ENCODE results near the gene TCN2. TPM values are rescaled to one million over a fixed set of nuclear protein-coding genes. Genes with fewer than 3 reads are reported as not detected.
"Not testable (repeated sequence)": the region's sequence is repeated elsewhere in the genome, so short reads cannot be mapped to it uniquely, and the experiment has no call there.

Gene TCN2
- total and polyA plus RNA-seq, 7 donors = 5.5 to 11.7 (median 8.4) TPM

DNA sequence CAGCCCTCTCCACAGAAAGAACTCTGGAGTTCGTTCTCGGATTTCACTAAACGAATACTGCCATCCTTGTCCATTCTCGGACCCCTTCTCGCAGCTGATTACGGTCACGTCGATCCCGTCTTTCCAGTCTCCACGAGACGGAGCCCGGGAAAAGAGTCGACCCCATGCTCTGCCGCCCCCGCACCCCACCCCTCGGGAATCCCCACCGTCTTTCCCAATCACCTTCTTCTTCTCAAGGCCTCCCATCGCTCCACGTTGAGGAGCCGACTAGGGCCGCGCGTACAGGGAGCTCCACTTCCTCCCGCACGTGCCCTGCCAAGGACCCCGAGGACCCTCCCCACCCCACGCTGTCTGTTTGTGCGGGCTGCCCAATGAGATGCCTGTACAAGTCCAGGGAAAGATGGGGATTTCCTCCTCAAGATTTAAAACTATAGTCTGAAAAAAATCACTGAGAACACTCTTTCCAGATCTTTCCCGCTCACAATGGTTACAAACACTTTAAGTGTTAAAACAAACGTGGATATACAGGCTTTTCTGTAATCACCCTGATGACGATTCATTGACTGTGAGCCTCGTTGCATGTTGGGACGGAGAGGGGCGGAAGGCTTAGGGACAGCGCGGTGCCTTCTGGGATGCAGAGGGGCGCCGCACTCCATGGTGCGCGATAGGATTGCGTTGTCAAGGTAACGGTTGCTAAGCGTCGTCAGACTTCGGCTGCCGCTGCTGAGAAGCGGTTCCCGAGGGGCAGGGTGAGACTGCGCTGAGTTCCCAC lies 15.2 kb upstream of the TCN2 start, which contains the start of gene PES1:
Gene PES1, minus strand, starts transcription at position 323 of the 772 bp plus-strand sequence. Its CDS starts 77 bp downstream, at position 246.
- peaks cover 14% of the 10 kb centered on the region for H3K4me1 ChIP-seq
- H3K9me3 ChIP-seq = no peaks in the 10 kb centered on the region
- intact Hi-C loops (cut with DNase I) = no loop called here
- 0% methylated on average over 49 of the region's 49 CpGs for WGBS, 3 donors
- ATAC-seq = peak; percentile 99 to 100 (median 99)
- peak within 1 kb of the TSS; percentile 88 for H3K4me3 ChIP-seq
- peak within 1 kb of the TSS; percentile 87 for H3K27ac ChIP-seq
- peaks cover 3 to 27% of the 10 kb centered on the region in 2 donors for H3K36me3 ChIP-seq (ENCODE audit: insufficient read depth in 1 of 2, low read depth in 1 of 2)
- no peaks in the 10 kb centered on the region for H3K27me3 ChIP-seq (ENCODE audit: insufficient read depth in 3 of 3, low read length in 2 of 3)
- no peak for TF ChIP-seq CTCF (IDR thresholded peaks at IDR 0.05)
- DNase-seq = peak; percentile 93 to 97

DNA sequence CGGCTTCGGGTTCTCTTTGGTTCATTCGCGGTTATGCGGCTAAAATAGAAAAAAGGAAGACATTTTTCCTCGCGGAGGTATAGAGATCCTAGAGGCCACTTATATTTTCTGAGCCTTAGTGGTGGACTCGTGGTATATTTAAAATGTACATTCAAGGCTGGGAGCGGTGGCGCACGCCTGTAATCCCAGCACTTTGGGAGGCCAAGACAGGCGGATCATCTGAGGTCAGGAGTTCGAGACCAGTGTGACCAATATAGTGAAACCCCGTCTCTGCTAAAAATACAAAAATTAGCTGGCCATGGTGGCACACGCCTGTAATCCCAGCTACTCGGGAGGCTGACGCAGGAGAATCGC lies 14.6 kb upstream of the TCN2 start:
- WGBS, 3 donors = 18 to 23% (median 18%) methylated on average over 18 of the region's 18 CpGs
- peaks cover 14% of the 10 kb centered on the region for H3K4me1 ChIP-seq
- peak overlapping the region; percentile 88 for H3K4me3 ChIP-seq
- H3K36me3 ChIP-seq (ENCODE audit: insufficient read depth in 1 of 2, low read depth in 1 of 2) = peaks cover 3 to 21% of the 10 kb centered on the region in 2 donors
- peak in 1 of 4 donors; percentile 7 for ATAC-seq
- H3K27me3 ChIP-seq (ENCODE audit: insufficient read depth in 3 of 3, low read length in 2 of 3); H3K9me3 ChIP-seq; intact Hi-C loops (cut with DNase I); DNase-seq: not testable (repeated sequence)
- peak overlapping the region; percentile 87 for H3K27ac ChIP-seq

DNA sequence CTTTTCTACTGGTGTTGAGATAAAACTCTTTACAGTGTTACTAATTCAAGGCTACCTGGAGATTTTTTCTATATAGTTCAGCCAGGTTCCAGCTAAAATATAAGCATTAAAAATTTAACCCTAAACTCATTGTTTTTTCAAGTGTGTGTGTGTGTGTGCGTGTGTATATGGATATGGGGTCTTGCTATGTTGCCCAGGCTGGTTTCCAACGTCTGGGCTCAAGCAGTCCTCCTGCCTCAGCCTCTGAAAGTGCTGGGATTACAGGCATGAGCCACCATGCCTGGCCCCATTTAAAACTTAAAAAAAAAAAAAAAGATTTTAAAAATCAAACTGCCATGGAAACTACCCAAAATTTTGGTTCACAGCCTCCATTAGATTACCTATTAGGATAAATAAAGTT lies 10.8 kb upstream of the TCN2 start:
- DNase-seq (no peak), ATAC-seq (no peak)
- Histone ChIP-seq H3K4me3 (no peak overlapping the region), H3K27ac (no peak overlapping the region), H3K9me3 (no peaks in the 10 kb centered on the region), H3K36me3 (ENCODE audit: insufficient read depth in 1 of 2, low read depth in 1 of 2) (no peaks in the 10 kb centered on the region), H3K27me3 (ENCODE audit: insufficient read depth in 3 of 3, low read length in 2 of 3) (no peaks in the 10 kb centered on the region), H3K4me1 (no peaks in the 10 kb centered on the region)
- no peak for TF ChIP-seq CTCF (IDR thresholded peaks at IDR 0.05)
- intact Hi-C loops (cut with DNase I) = no loop called here
- WGBS, 3 donors = 61 to 71% (median 62%) methylated on average over 2 of the region's 2 CpGs

DNA sequence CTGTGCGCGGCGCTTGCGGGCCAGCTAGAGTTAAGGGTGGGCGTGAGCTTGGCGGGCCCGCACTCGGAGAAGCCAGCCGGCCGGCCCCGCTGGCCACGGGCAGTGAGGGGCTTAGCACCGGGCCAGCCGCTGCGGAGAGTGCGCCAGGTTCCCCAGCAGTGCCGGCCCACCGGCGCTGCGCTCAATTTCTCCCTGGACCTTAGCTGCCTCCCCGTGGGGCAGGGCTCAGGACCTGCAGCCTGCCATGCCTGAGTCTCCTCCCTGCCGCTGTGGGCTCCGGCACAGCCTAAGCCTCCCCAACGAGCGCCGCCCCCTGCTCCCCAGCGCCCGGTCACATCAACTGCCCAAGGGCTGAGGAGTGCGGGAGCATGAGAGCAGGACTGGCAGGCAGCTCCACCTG lies 10.1 kb upstream of the TCN2 start:
- WGBS, 3 donors = 82 to 88% (median 87%) methylated on average over 24 to 29 of the region's 29 CpGs
- no peak for TF ChIP-seq CTCF (IDR thresholded peaks at IDR 0.05)
- intact Hi-C loops (cut with DNase I) = no loop called here
- Histone ChIP-seq H3K4me1 (no peaks in the 10 kb centered on the region), H3K27ac (no peak overlapping the region), H3K36me3 (ENCODE audit: insufficient read depth in 1 of 2, low read depth in 1 of 2) (no peaks in the 10 kb centered on the region), H3K9me3 (no peaks in the 10 kb centered on the region), H3K4me3 (no peak overlapping the region), H3K27me3 (ENCODE audit: insufficient read depth in 3 of 3, low read length in 2 of 3) (no peaks in the 10 kb centered on the region)
- ATAC-seq (no peak), DNase-seq (peak in 1 of 2 donors; percentile 39)

- no peaks in the 10 kb centered on the region for H3K4me1 ChIP-seq
- no peak for ATAC-seq
- no peak for TF ChIP-seq CTCF (IDR thresholded peaks at IDR 0.05)
- WGBS, 3 donors = 82 to 92% (median 83%) methylated on average over 3 of the region's 3 CpGs
- no peaks in the 10 kb centered on the region for H3K27me3 ChIP-seq (ENCODE audit: insufficient read depth in 3 of 3, low read length in 2 of 3)
- no peaks in the 10 kb centered on the region for H3K36me3 ChIP-seq (ENCODE audit: insufficient read depth in 1 of 2, low read depth in 1 of 2)
- intact Hi-C loops (cut with DNase I) = no loop called here
- H3K4me3 ChIP-seq = no peak overlapping the region
- no peaks in the 10 kb centered on the region for H3K9me3 ChIP-seq
- H3K27ac ChIP-seq = no peak overlapping the region
- DNase-seq = no peak
These were observed 8.0 kb upstream of the TCN2 start for GRCh38 chr22:30598986-30599385.
